Pancreas (tissue), 10 donors: ENCODE results near the gene THRAP3. TPM values are rescaled to one million over a fixed set of nuclear protein-coding genes. Genes with fewer than 3 reads are reported as not detected.

Source experiments
- ATAC-seq, 4 donors: fragments of 200-7000 bp; cut with Tn5 transposase; one replicate each; pipeline versions ENCODE4 v1.8.0 to v1.9.1; 2020; ENCODE audit warnings: mild to moderate bottlenecking in 4 of 4, moderate library complexity in 4 of 4
- DNase-seq, 6 donors: peaks; one replicate each; pipeline ENCODE4 v3.0.0-alpha.2; 2020
- FAIRE-seq: peaks from 2 replicates; lab custom pipeline; 2012; peaks lifted over from hg19 to GRCh38; lab: Jason Lieb, UNC
- H3K27ac ChIP-seq, 4 donors: fragments of 200-600 bp; sonication (generic); 1 replicate in 3 of 4; 2 replicates in 1 of 4; pipeline versions ENCODE4 v1.5.0 to v1.8.0; 2020
- H3K27me3 ChIP-seq, 4 donors: fragments of 200-600 bp; one replicate each; pipeline ENCODE4 v1.8.0; 2021
- H3K36me3 ChIP-seq, 3 donors: fragments of 200-600 bp; sonication (generic) in 1 of 3; one replicate each; pipeline versions ENCODE4 v1.5.0 to v1.8.0; 2020 to 2021
- H3K4me1 ChIP-seq, 3 donors: fragments of 200-600 bp; one replicate each; pipeline ENCODE4 v1.8.0; 2021
- H3K4me3 ChIP-seq, 4 donors: fragments of 200-600 bp; sonication (generic) in 2 of 4; one replicate each; pipeline versions ENCODE4 v1.5.0 to v1.8.0; 2020 to 2021
- H3K9me3 ChIP-seq, 4 donors: fragments of 200-600 bp; one replicate each; pipeline ENCODE4 v1.8.0; 2021
- WGBS, 2 donors: extraction: QIAGEN DNeasy Blood & Tissue Kit; methylation state at CpG; one replicate each; pipeline ENCODE4 v1.1.7; 2013; 5-methylcytosine and 5-hydroxymethylcytosine counted together
- intact Hi-C, 3 donors: fragments of 100-400 bp; cut with DNase I; formaldehyde crosslinking; loops; one replicate each; pipeline versions ENCODE4 v1.11.1 to v1.14.2; 2022
- polyA plus RNA-seq, 2 donors: library from polyadenylated mRNA; stranded (reverse); fragments of 200-250 nt; gene quantifications; one replicate each; pipeline ENCODE4 v1.2.3, GENCODE V29; 2013
- total RNA-seq, 6 donors: library from RNA; stranded (reverse); fragmentation: NEBNext Ultra II Directional in 4 of 6; extraction: Animal tissue kit (Norgen Biotek cat#: 25700) in 4 of 6; gene quantifications; one replicate each; pipeline versions ENCODE4 v1.2.1 to v1.2.4, GENCODE V29; 2021 to 2023
- TF ChIP-seq, protein P1 (sequence below), 4 donors: fragments of 200-600 bp; sonication (generic) in 3 of 4; IDR thresholded peaks; one replicate each; pipeline versions ENCODE4 v1.5.0 to v1.8.0; 2021; ENCODE audit warnings: antibody characterized with exemption in 4 of 4
- donor health status: healthy with polysubstance abuse.
- donor health status: DM: no; HTN: no; CAD: no; lungs with moderate emphysema.
- donor health status: DM: no; HTN: no; CAD: no.
- donor health status: control.
- donor health status: control.
- donor health status: Bipolar disorder and iron deficiency.
- donor health status: DM: yes; HTN: yes; CAD: no.
- donor health status: DM: no; HTN: no; CAD: no.
- donor health status: DM: no; HTN: no; CAD: no.
- donor health status: DM: yes; HTN: yes; CAD: no.

The THRAP3 gene
- total and polyA plus RNA-seq, 8 donors = 17.0 to 54.7 (median 29.9) TPM

DNA sequence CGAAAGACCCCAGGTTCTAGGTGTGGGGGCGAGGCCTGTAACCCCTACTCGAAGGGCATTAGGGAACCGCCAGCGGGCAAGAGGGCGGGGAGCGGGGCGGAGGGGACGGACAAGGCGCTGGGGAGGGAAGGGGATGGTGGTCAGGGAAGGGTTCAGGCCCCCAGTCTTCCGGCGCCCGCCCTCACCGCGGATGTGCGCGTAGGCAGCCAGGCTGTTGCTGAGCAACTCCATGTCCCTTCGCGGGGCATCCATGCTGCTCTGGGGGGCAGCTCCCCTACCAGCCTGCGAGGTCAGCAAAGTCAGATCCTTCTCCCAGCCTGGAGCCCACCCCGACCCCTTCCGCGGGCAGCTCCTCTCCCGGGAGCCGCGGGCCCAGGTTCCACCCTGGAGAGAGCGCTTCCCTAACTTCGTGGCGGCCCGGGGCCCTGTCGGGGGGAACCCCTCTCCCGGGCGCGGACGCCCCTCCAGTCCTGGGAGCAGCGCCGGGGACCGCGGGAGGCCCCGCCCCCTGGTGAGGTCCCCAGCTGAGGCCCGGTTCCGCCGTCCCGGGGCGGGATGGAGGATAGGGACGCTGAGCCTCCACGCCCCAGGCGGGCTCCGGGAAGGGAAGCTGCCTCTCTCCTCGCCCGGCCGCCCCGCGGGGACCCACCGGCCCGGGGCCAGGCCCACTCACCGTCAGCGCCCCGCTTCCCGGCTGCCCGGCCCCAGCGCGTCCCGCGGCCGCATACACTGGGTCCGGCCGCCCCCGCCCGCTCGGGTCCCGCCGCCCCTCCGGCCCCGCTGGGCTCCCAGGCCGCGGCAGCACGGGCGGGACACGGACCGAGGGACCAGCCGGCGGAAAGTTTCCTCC, 98.8 kb downstream of the THRAP3 start:
- WGBS, 2 donors = 17% methylated on average over 67 to 83 of the region's 83 CpGs
- intact Hi-C loops = no loop called here
- DNase-seq = peak in 5 of 6 donors; percentile 25 to 82 (median 55)

DNA sequence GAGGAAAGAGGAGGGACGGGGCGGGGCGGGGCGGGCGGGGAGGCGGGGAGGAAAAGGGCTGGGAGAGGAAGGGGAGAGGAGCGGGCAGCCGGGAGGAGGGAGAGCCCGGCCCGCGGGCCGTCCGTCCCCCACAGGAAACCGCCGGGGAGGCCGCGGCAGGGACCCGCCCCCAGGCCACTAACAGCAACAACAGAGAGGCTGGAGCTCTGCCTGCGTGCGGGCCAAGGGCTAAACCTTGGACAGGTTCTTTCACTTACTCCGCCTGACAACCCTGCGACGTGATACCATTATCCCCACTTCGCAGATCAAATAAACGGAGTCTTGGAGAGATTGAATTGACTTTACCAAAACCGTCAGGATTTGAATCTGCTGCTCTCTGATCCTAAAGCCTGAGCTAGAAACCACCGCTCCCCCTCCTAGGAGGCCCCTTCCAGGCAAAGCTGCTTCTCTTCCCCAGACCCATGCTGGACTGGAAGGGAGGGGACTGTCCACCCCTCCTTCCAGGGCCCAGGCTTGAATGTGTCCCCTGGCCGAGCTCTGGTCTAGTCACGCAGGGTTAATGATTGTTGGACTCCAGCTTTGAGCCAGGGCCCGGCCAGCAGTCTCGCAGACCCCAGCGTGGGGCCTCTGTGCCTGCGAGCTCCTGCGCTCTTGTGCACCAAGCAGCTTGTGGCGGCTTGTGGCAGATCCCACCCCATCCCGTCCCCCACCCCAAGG, 99.6 kb downstream of the THRAP3 start, which contains the start of gene EVA1B:
Gene EVA1B (minus strand): TSS at position 10 of the 717 bp plus-strand sequence. CDS start 608 bp downstream, outside the sequence.
- peaks cover 0 to 7% (median 0%) of the 10 kb centered on the region in 3 donors for H3K4me1 ChIP-seq
- FAIRE-seq (no peak), DNase-seq (peak; percentile 49 to 82 (median 66)), ATAC-seq (peak; percentile 70 to 80 (median 72))
- intact Hi-C loops = no loop called here
- H3K27ac ChIP-seq = peak within 1 kb of the TSS in 3 of 4 donors; percentile 2 to 57 (median 56)
- no peaks in the 10 kb centered on the region for H3K9me3 ChIP-seq
- H3K36me3 ChIP-seq = no peaks in the 10 kb centered on the region
- 3 to 5% methylated on average over 32 to 35 of the region's 36 CpGs for WGBS, 2 donors
- peak within 1 kb of the TSS; percentile 53 to 70 (median 58) for H3K4me3 ChIP-seq
- TF ChIP-seq, protein P1, sequence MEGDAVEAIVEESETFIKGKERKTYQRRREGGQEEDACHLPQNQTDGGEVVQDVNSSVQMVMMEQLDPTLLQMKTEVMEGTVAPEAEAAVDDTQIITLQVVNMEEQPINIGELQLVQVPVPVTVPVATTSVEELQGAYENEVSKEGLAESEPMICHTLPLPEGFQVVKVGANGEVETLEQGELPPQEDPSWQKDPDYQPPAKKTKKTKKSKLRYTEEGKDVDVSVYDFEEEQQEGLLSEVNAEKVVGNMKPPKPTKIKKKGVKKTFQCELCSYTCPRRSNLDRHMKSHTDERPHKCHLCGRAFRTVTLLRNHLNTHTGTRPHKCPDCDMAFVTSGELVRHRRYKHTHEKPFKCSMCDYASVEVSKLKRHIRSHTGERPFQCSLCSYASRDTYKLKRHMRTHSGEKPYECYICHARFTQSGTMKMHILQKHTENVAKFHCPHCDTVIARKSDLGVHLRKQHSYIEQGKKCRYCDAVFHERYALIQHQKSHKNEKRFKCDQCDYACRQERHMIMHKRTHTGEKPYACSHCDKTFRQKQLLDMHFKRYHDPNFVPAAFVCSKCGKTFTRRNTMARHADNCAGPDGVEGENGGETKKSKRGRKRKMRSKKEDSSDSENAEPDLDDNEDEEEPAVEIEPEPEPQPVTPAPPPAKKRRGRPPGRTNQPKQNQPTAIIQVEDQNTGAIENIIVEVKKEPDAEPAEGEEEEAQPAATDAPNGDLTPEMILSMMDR (IDR thresholded peaks at IDR 0.05) = no peak
- no peaks in the 10 kb centered on the region for H3K27me3 ChIP-seq

More for the DNA sequence above, 98.8 kb downstream of the THRAP3 start:
- FAIRE-seq (no peak), ATAC-seq (peak in 3 of 4 donors; percentile 7 to 24 (median 18))
- TF ChIP-seq, protein P1 (IDR thresholded peaks at IDR 0.05) = no peak
- Histone ChIP-seq H3K4me1 (peaks cover 0 to 7% (median 0%) of the 10 kb centered on the region in 3 donors), H3K27me3 (no peaks in the 10 kb centered on the region), H3K9me3 (no peaks in the 10 kb centered on the region), H3K27ac (peak overlapping the region in 2 of 4 donors; percentile 56 to 57), H3K36me3 (no peaks in the 10 kb centered on the region), H3K4me3 (peak overlapping the region; percentile 53 to 70 (median 58))

DNA sequence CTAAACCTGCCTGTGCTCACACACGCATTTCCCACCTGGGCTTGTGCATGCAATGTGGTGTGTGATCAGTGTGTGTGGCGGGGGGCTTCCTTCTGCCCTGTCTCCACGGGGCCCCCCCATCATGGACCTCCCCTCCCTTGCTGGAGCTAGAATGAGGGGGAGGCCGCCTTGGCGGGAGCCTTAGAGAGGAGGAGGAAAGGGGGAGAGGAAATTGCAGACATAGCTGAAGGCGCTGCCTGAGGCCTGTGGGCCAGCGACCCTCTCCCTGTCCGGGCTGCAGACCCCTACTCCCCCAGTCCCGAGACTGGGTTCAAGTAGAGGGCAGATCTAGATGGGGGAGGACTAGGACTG, 100.1 kb downstream of the THRAP3 start:
- no peaks in the 10 kb centered on the region for H3K9me3 ChIP-seq
- no peaks in the 10 kb centered on the region for H3K27me3 ChIP-seq
- 38 to 47% methylated on average over 8 to 9 of the region's 9 CpGs for WGBS, 2 donors
- H3K27ac ChIP-seq = no peak overlapping the region
- H3K36me3 ChIP-seq = no peaks in the 10 kb centered on the region
- TF ChIP-seq, protein P1 (IDR thresholded peaks at IDR 0.05) = no peak
- peak overlapping the region in 1 of 4 donors; percentile 70 for H3K4me3 ChIP-seq
- DNase-seq = peak in 1 of 6 donors; percentile 59
- no peak for FAIRE-seq
- peaks cover 0 to 7% (median 0%) of the 10 kb centered on the region in 3 donors for H3K4me1 ChIP-seq
- intact Hi-C loops = no loop called here
- ATAC-seq = no peak

DNA sequence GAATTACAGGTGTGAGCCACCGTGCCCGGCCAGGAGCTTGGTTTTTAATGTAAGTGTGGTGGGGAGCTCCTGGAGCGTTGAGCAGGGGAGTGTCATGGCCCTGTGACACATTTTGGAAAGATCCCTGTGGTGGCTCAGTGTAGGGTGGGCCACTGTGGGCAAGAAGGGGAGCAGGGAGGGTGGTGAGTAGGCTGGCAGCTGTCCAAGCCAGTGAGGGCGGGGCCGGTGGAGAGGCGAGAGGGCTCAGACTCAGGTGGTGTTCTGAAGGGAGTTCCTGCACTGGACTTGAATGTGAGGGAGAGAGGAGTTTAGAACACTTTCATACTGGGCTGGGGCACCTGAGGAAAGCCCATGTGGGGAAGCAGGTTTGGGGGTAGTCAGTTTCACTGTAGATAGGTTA, 102.3 kb downstream of the THRAP3 start:
- H3K36me3 ChIP-seq = no peaks in the 10 kb centered on the region
- H3K4me1 ChIP-seq = peaks cover 0 to 7% (median 0%) of the 10 kb centered on the region in 3 donors
- ATAC-seq (no peak), FAIRE-seq (no peak), DNase-seq (peak in 1 of 6 donors; percentile 57)
- intact Hi-C loops = no loop called here
- no peaks in the 10 kb centered on the region for H3K27me3 ChIP-seq
- TF ChIP-seq, protein P1 (IDR thresholded peaks at IDR 0.05) = no peak
- 42 to 45% methylated on average over 6 of the region's 6 CpGs for WGBS, 2 donors
- no peaks in the 10 kb centered on the region for H3K9me3 ChIP-seq
- H3K27ac ChIP-seq = no peak overlapping the region
- H3K4me3 ChIP-seq = no peak overlapping the region
